ENCODE results near the gene CIC. TPM values are rescaled to one million over a fixed set of nuclear protein-coding genes. Genes with fewer than 3 reads are reported as not detected.

Gene CIC
- total RNA-seq, 4 donors from 2014 or later = 57.8 to 90.0 (median 59.0) TPM

GRCh38 chr19:42293540-42293939 lies 24.5 kb downstream of the CIC start:
- DNase-seq (ENCODE audit: low spot score in 2 of 2) = no peak
- intact Hi-C loops (cut with DNase I; ENCODE audit: low total_unique reads) = loop anchor here (10.0 kb wide), 1 partner anchor 49 kb away; the partner anchor contains the start of gene GSK3A
- TF ChIP-seq POLR2A (IDR thresholded peaks at IDR 0.05) (no peak), CTCF (IDR thresholded peaks at IDR 0.05) (no peak)
- no peak overlapping the region for H3K4me3 ChIP-seq (ENCODE audit: low read depth, poor library complexity, severe bottlenecking)
- 84 to 88% methylated on average over 17 of the region's 17 CpGs for WGBS, 2 donors

GRCh38 chr19:42293948-42294347 lies 24.9 kb downstream of the CIC start:
- no peak overlapping the region for H3K4me3 ChIP-seq (ENCODE audit: low read depth, poor library complexity, severe bottlenecking)
- intact Hi-C loops (cut with DNase I; ENCODE audit: low total_unique reads) = loop anchor here (10.0 kb wide), 1 partner anchor 49 kb away; the partner anchor contains the start of gene GSK3A
- no peak for DNase-seq (ENCODE audit: low spot score in 2 of 2)
- TF ChIP-seq POLR2A (IDR thresholded peaks at IDR 0.05) (no peak), CTCF (IDR thresholded peaks at IDR 0.05) (no peak)
- WGBS, 2 donors = 88 to 95% methylated on average over 14 to 15 of the region's 15 CpGs

- TF ChIP-seq CTCF (IDR thresholded peaks at IDR 0.05) (no peak), POLR2A (IDR thresholded peaks at IDR 0.05) (no peak)
- H3K4me3 ChIP-seq (ENCODE audit: low read depth, poor library complexity, severe bottlenecking) = no peak overlapping the region
- DNase-seq (ENCODE audit: low spot score in 2 of 2) = peak in 1 of 2 donors; percentile 84
- intact Hi-C loops (cut with DNase I; ENCODE audit: low total_unique reads) = loop anchor here (10.0 kb wide), 1 partner anchor 50 kb away; the partner anchor contains the start of gene GSK3A
- WGBS, 2 donors = 77 to 82% methylated on average over 17 to 20 of the region's 24 CpGs
These were observed 25.6 kb downstream of the CIC start for GRCh38 chr19:42294471-42295137.

GRCh38 chr19:42295342-42295741 lies 26.3 kb downstream of the CIC start:
- no peak overlapping the region for H3K4me3 ChIP-seq (ENCODE audit: low read depth, poor library complexity, severe bottlenecking)
- no peak for DNase-seq (ENCODE audit: low spot score in 2 of 2)
- WGBS, 2 donors = 66 to 70% methylated on average over 5 of the region's 5 CpGs
- intact Hi-C loops (cut with DNase I; ENCODE audit: low total_unique reads) = loop anchor here (10.0 kb wide), 1 partner anchor 51 kb away; the partner anchor contains the start of gene GSK3A
- no peak for TF ChIP-seq POLR2A (IDR thresholded peaks at IDR 0.05)

GRCh38 chr19:42295831-42296525 lies 26.9 kb downstream of the CIC start:
- intact Hi-C loops (cut with DNase I; ENCODE audit: low total_unique reads) = loop anchor here (10.0 kb wide), 1 partner anchor 51 kb away; the partner anchor contains the start of gene GSK3A
- no peak overlapping the region for H3K4me3 ChIP-seq (ENCODE audit: low read depth, poor library complexity, severe bottlenecking)
- TF ChIP-seq CTCF (IDR thresholded peaks at IDR 0.05) (peak in 1 of 3 donors; percentile 77), POLR2A (IDR thresholded peaks at IDR 0.05) (no peak)
- DNase-seq (ENCODE audit: low spot score in 2 of 2) = peak; percentile 83 to 97
- WGBS, 2 donors = 62 to 73% methylated on average over 3 to 6 of the region's 6 CpGs

- intact Hi-C loops (cut with DNase I; ENCODE audit: low total_unique reads) = loop anchor here (10.0 kb wide), 1 partner anchor 52 kb away; the partner anchor contains the start of gene GSK3A
- no peak for DNase-seq (ENCODE audit: low spot score in 2 of 2)
- WGBS, 2 donors = 81 to 82% methylated on average over 15 of the region's 15 CpGs
- no peak overlapping the region for H3K4me3 ChIP-seq (ENCODE audit: low read depth, poor library complexity, severe bottlenecking)
- no peak for TF ChIP-seq POLR2A (IDR thresholded peaks at IDR 0.05)
- TF ChIP-seq CTCF (IDR thresholded peaks at IDR 0.05) = no peak
These were observed 28.0 kb downstream of the CIC start for GRCh38 chr19:42297039-42297438.

Data from lower leg skin (tissue), 4 donors.